HFFc6 (cell line): ENCODE data around the gene ENSA. TPM values are rescaled to one million over a fixed set of nuclear protein-coding genes. Genes with fewer than 3 reads are reported as not detected.
"Not testable (repeated sequence)": the region's sequence is repeated elsewhere in the genome, so short reads cannot be mapped to it uniquely, and the experiment has no call there.

Source experiments
- DNase-seq: peaks from one replicate; pipeline ENCODE4 v3.0.0-alpha.2; 2018
- H3K27ac Mint-ChIP-seq: 2 replicates; pipeline ENCODE4 v1.8.0; 2020; ENCODE audit warnings: mild to moderate bottlenecking, mixed read lengths
- H3K27me3 Mint-ChIP-seq: 2 replicates; pipeline ENCODE4 v1.8.0; 2021; ENCODE audit warnings: mild to moderate bottlenecking, moderate library complexity, mixed read lengths; ENCODE audit not compliant: insufficient read depth
- H3K36me3 Mint-ChIP-seq: 2 replicates; pipeline ENCODE4 v1.8.0; 2021; ENCODE audit warnings: low read depth, mixed read lengths
- H3K4me1 Mint-ChIP-seq: 2 replicates; pipeline ENCODE4 v1.8.0; 2020; ENCODE audit warnings: low read depth, mixed read lengths
- H3K4me3 Mint-ChIP-seq: 2 replicates; pipeline ENCODE4 v1.8.0; 2020; ENCODE audit warnings: mild to moderate bottlenecking, moderate library complexity, mixed read lengths
- H3K9me3 Mint-ChIP-seq: 2 replicates; pipeline ENCODE4 v1.8.0; 2020; ENCODE audit warnings: mild to moderate bottlenecking, mixed read lengths
- CTCF ChIP-seq: fragments of 200-600 bp; sonication (generic); IDR thresholded peaks from 2 replicates; pipeline ENCODE4 v1.5.0; 2021; ENCODE audit warnings: antibody characterized with exemption, mild to moderate bottlenecking
- total RNA-seq, 6 experiments: library from RNA; stranded (reverse); fragmentation: NEBNext Ultra II Directional; extraction: Animal tissue kit (Norgen Biotek cat#: 25700); gene quantifications; 2 replicates in 1 of 6; 3 replicates in 5 of 6; pipeline ENCODE4 v1.2.3, GENCODE V29; 2021

Gene ENSA
- total RNA-seq, 6 experiments from 2014 or later = 111 to 124 (median 119) TPM

DNA sequence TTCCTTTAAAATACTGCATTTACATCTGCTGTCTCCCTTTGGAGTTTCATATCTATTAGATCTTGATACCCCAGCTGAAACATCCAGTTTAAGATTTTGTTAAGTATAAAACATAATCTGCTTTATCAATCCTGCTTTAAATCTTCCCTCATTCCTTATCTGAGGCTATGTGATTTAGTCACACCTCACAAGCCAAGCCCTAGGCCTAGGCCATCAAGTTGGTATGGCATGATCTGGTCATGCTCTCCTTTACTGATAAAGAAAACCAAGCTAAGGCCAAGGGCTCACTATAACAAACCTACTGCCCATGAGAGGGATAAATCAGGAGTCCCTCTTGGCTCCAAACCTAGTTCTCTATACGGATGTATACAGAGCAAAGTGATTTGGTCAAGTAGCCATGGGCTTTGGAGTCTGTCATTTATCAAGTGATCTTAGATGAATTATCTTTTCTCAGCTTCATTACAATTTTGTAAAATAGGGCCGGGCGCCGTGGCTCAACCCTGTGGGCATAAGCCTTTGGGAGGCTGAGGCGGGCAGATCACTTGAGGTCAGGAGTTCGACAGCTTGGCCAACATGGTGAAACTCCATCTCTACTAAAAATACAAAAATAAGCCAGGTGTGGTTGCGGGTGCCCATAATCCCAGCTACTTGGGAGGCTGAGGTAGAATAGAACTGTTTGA lies 22.8 kb downstream of the ENSA start:
- TF ChIP-seq CTCF = no peak
- H3K4me1 Mint-ChIP-seq = peaks cover 47% of the 10 kb centered on the region
- no peaks in the 10 kb centered on the region for H3K27me3 Mint-ChIP-seq
- H3K9me3 Mint-ChIP-seq = no peaks in the 10 kb centered on the region
- H3K36me3 Mint-ChIP-seq = peaks cover 5% of the 10 kb centered on the region
- H3K27ac Mint-ChIP-seq = peak overlapping the region; percentile 71
- DNase-seq = no peak
- no peak overlapping the region for H3K4me3 Mint-ChIP-seq

- H3K9me3 Mint-ChIP-seq, H3K27me3 Mint-ChIP-seq, H3K36me3 Mint-ChIP-seq, H3K4me3 Mint-ChIP-seq, DNase-seq: not testable (repeated sequence)
- Mint-ChIP-seq H3K27ac (peak overlapping the region; percentile 100), H3K4me1 (peaks cover 40% of the 10 kb centered on the region)
Observed at GRCh38 chr1:150605451-150605731, 24.0 kb downstream of the ENSA start.

- no peak for TF ChIP-seq CTCF
- Mint-ChIP-seq H3K9me3 (no peaks in the 10 kb centered on the region), H3K27ac (peak overlapping the region; percentile 100), H3K4me1 (peaks cover 31% of the 10 kb centered on the region), H3K36me3 (peaks cover 14% of the 10 kb centered on the region), H3K27me3 (no peaks in the 10 kb centered on the region), H3K4me3 (peak overlapping the region; percentile 69)
- DNase-seq = no peak
Observed at GRCh38 chr1:150604226-150604588, 25.2 kb downstream of the ENSA start.

GRCh38 chr1:150603711-150604110 lies 25.7 kb downstream of the ENSA start:
- peak overlapping the region; percentile 100 for H3K27ac Mint-ChIP-seq
- peaks cover 14% of the 10 kb centered on the region for H3K36me3 Mint-ChIP-seq
- no peak for TF ChIP-seq CTCF
- no peak overlapping the region for H3K4me3 Mint-ChIP-seq
- DNase-seq = no peak
- H3K27me3 Mint-ChIP-seq = no peaks in the 10 kb centered on the region
- H3K4me1 Mint-ChIP-seq = peaks cover 30% of the 10 kb centered on the region
- H3K9me3 Mint-ChIP-seq = no peaks in the 10 kb centered on the region

GRCh38 chr1:150602372-150602771 lies 27.0 kb downstream of the ENSA start:
- DNase-seq, H3K9me3 Mint-ChIP-seq, H3K4me3 Mint-ChIP-seq, H3K27ac Mint-ChIP-seq, H3K27me3 Mint-ChIP-seq: not testable (repeated sequence)
- peaks cover 30% of the 10 kb centered on the region for H3K4me1 Mint-ChIP-seq
- H3K36me3 Mint-ChIP-seq = peaks cover 14% of the 10 kb centered on the region

GRCh38 chr1:150601540-150601939 lies 27.9 kb downstream of the ENSA start:
- Mint-ChIP-seq H3K4me1 (peaks cover 35% of the 10 kb centered on the region), H3K9me3 (no peaks in the 10 kb centered on the region), H3K27me3 (no peaks in the 10 kb centered on the region), H3K4me3 (no peak overlapping the region), H3K27ac (no peak overlapping the region), H3K36me3 (peaks cover 12% of the 10 kb centered on the region)
- no peak for TF ChIP-seq CTCF
- no peak for DNase-seq

- H3K9me3 Mint-ChIP-seq, H3K27me3 Mint-ChIP-seq, DNase-seq, H3K27ac Mint-ChIP-seq, H3K4me3 Mint-ChIP-seq: not testable (repeated sequence)
- peaks cover 30% of the 10 kb centered on the region for H3K4me1 Mint-ChIP-seq
- peaks cover 14% of the 10 kb centered on the region; the same call in 1 of the 2 replicates for H3K36me3 Mint-ChIP-seq
Observed at GRCh38 chr1:150598346-150598745, 31.1 kb downstream of the ENSA start.
